Activated T-helper 9 cell treated with anti-CD3 and anti-CD28 coated beads, Interleukin-2, amount 50 U/mL, for 16 hours (primary cell): ENCODE data around the gene TMA7B.

ENCODE experiments used
- DNase-seq: peaks from one replicate; pipeline ENCODE4 v3.0.0-alpha.2; 2020; ENCODE audit warnings: low read depth

TMA7B gene

GRCh38 chr22:40001800-40002577 is 41.8 kb downstream of the TMA7B start:
- DNase-seq, result no peak

- DNase-seq, result no peak
Observed at GRCh38 chr22:40002935-40003715, 42.9 kb downstream of the TMA7B start.

DNA sequence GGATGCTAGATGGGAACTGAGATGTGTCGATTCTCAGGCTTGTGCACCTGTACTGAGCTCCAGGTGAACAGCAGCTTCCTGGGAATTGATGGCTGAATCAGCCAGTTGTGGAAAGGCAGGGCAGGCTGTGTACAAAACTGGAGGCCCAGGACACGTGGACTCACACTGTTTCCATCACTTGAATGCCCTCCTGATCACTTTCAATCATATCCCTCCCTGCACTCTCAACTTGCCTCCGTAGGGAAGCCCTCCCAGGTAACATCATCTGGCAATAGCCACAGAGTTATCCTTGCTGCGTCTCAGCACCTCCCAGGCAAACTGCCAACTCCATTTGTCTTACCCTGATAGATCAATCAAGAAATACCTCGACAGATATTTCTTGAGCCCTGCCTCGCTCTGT is 44.6 kb downstream of the TMA7B start:
- DNase-seq, result no peak

DNA sequence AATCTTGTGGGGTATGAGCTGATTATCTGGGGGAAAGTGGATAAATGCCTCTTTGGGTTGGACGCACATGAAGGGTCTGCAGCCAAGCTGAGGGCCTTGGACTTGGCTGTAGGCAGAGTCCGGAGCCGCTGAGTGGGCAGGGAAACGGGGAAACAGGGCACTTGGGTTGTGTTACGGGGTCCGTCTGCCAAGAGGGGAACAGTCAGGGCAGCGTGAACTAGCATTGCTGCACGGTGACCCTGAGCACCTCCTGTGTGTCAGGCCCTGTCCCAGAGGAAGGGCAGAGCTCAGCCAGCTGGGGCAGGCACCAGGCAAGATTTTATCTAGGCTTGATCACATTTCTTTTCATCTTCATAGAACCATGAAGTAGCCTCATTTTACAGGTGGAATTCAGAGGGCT is 46.4 kb downstream of the TMA7B start:
- DNase-seq, result no peak

- no peak for DNase-seq
Observed at GRCh38 chr22:40007853-40008710, 47.9 kb downstream of the TMA7B start.

GRCh38 chr22:40008726-40009291 is 48.6 kb downstream of the TMA7B start:
- no peak for DNase-seq

DNA sequence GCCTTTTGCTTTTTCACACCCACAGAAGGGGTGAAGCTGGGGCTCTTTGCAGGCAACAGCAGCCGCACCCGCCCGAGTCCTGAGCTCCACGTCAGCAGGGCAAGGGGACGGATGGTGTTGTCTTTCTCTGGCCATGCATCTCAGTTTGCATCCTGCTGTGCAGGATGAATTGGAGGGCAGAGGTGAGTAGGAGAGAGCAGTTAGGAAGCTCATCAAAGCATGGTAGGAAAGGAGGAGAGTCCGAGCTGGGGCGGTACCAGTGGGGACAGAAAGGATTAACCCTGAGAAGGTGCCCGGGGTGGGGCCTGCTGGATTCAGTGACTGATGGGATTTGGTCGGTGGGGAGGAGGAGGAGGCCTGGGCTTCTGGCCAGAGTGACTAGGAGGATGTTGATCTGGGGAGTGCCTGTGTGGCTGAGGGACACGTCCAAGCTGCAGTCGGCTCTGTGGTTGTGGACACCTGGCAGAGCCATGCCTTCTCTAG is 49.1 kb downstream of the TMA7B start:
- no peak for DNase-seq

GRCh38 chr22:40009951-40010671 is 49.9 kb downstream of the TMA7B start:
- DNase-seq, result no peak

DNA sequence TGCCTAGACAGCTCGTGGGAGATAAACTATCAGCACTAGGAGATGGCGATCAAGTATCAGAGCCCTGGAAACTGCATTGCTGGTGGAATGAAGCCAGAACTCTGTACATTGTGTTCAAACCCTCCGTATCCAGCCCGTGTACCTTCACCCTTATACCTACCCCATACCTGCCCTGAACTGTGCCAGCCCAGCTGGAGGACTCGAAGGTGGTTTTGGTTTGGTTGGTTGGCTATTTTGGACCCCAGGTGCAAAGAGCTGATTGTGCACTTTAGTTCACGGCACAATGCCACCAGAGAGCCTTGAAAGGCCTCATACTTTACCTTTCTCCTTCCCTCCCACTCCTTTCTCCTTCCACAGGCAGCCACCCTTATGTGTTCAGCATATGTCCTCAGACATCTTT is 50.5 kb downstream of the TMA7B start:
- no peak for DNase-seq
